GM23338 (cell line): ENCODE measurements around the gene HNF1A. TPM values are rescaled to one million over a fixed set of nuclear protein-coding genes. Genes with fewer than 3 reads are reported as not detected.

Experiments used
- ATAC-seq: fragments of 200-7000 bp; cut with Tn5 transposase; 3 replicates; pipeline ENCODE4 v1.9.1; 2020
- DNase-seq: peaks from one replicate; pipeline ENCODE4 v3.0.0-alpha.2; 2015; ENCODE audit warnings: low spot score
- H2AFZ ChIP-seq: fragments of 200-600 bp; sonication (generic); 2 replicates; pipeline ENCODE4 v1.8.0; 2016; ENCODE audit warnings: antibody characterized with exemption, mild to moderate bottlenecking, moderate library complexity
- H3F3A ChIP-seq: fragments of 200-600 bp; sonication (generic); replicated peaks from 2 replicates; pipeline ENCODE4 v1.8.0; 2017; ENCODE audit warnings: antibody characterized with exemption, mixed run types, low read depth
- H3K27ac ChIP-seq: fragments of 200-600 bp; sonication (generic); 2 replicates; pipeline ENCODE4 v1.6.1; 2016; ENCODE audit warnings: low read depth
- H3K27me3 ChIP-seq: fragments of 200-600 bp; sonication (generic); 2 replicates; pipeline ENCODE4 v1.8.0; 2016; ENCODE audit warnings: mild to moderate bottlenecking, mixed run types, moderate library complexity; ENCODE audit not compliant: insufficient read depth
- H3K36me3 ChIP-seq: fragments of 200-600 bp; sonication (generic); 2 replicates; pipeline ENCODE4 v1.8.0; 2016; ENCODE audit warnings: mild to moderate bottlenecking; ENCODE audit not compliant: insufficient read depth
- H3K4me1 ChIP-seq: fragments of 200-600 bp; sonication (generic); 2 replicates; pipeline ENCODE4 v1.8.0; 2016; ENCODE audit warnings: mild to moderate bottlenecking, moderate library complexity; ENCODE audit not compliant: insufficient read depth
- H3K4me2 ChIP-seq: fragments of 200-600 bp; sonication (generic); 2 replicates; pipeline ENCODE4 v1.7.1; 2017; ENCODE audit warnings: mixed run types
- H3K4me3 ChIP-seq: fragments of 200-600 bp; sonication (generic); 2 replicates; pipeline ENCODE4 v1.6.1; 2016; ENCODE audit warnings: mixed run types
- H3K79me2 ChIP-seq: fragments of 200-600 bp; sonication (generic); replicated peaks from 2 replicates; pipeline ENCODE4 v1.8.0; 2017; ENCODE audit warnings: mild to moderate bottlenecking; ENCODE audit not compliant: insufficient read depth
- H3K9me2 ChIP-seq: fragments of 200-600 bp; sonication (generic); 2 replicates; pipeline ENCODE4 v1.8.0; 2017; ENCODE audit not compliant: insufficient read depth
- H4K20me1 ChIP-seq: fragments of 200-600 bp; sonication (generic); replicated peaks from 2 replicates; pipeline ENCODE4 v1.8.0; 2017; ENCODE audit warnings: mild to moderate bottlenecking; ENCODE audit not compliant: insufficient read depth
- H3K27ac Mint-ChIP-seq: 2 replicates; pipeline ENCODE4 v1.8.0; 2020; ENCODE audit warnings: inconsistent platforms, mild to moderate bottlenecking, moderate library complexity, mixed read lengths
- H3K27me3 Mint-ChIP-seq: 3 replicates; pipeline ENCODE4 v1.8.0; 2022; ENCODE audit warnings: low read depth, mild to moderate bottlenecking, moderate library complexity, mixed read lengths, inconsistent platforms; ENCODE audit not compliant: insufficient read depth, poor library complexity
- H3K36me3 Mint-ChIP-seq: 3 replicates; pipeline ENCODE4 v1.8.0; 2021; ENCODE audit warnings: low read depth, mild to moderate bottlenecking, inconsistent platforms, moderate library complexity, mixed read lengths
- H3K4me1 Mint-ChIP-seq: 3 replicates; pipeline ENCODE4 v1.8.0; 2020; ENCODE audit warnings: mild to moderate bottlenecking, inconsistent platforms, mixed read lengths
- H3K4me3 Mint-ChIP-seq: 3 replicates; pipeline ENCODE4 v1.8.0; 2021; ENCODE audit warnings: moderate library complexity, mild to moderate bottlenecking, inconsistent platforms, mixed read lengths
- H3K9me3 Mint-ChIP-seq: 3 replicates; pipeline ENCODE4 v1.8.0; 2020; ENCODE audit warnings: moderate library complexity, mild to moderate bottlenecking, inconsistent platforms, mixed read lengths
- CREB1 ChIP-seq: fragments of 250-450 bp; sonication (Bioruptor Pico); IDR thresholded peaks from 2 replicates; pipeline ENCODE4 v1.5.0; 2020; ENCODE audit warnings: low read depth, mild to moderate bottlenecking, moderate library complexity
- EZH2phosphoT487 ChIP-seq: fragments of 200-600 bp; sonication (generic); IDR thresholded peaks from one replicate; pipeline ENCODE4 v1.8.1; 2018; ENCODE audit warnings: antibody characterized with exemption; ENCODE audit not compliant: unreplicated experiment
- JUNB ChIP-seq: IDR thresholded peaks from one replicate; pipeline ENCODE4 v1.6.1; 2016; ENCODE audit warnings: antibody characterized with exemption; ENCODE audit not compliant: unreplicated experiment
- POLR2AphosphoS5 ChIP-seq: IDR thresholded peaks from 2 replicates; pipeline ENCODE4 v1.6.1; 2016; ENCODE audit warnings: antibody characterized with exemption, low read depth
- ZNF114 ChIP-seq: fragments of 250-450 bp; sonication (Bioruptor Pico); IDR thresholded peaks from 2 replicates; pipeline ENCODE4 v1.5.0; 2020; ENCODE audit warnings: mild to moderate bottlenecking, moderate library complexity
- ZNF331 ChIP-seq: fragments of 250-450 bp; sonication (Bioruptor Pico); IDR thresholded peaks from 2 replicates; pipeline ENCODE4 v1.5.0; 2020; ENCODE audit warnings: low read depth, mild to moderate bottlenecking, moderate library complexity
- polyA plus RNA-seq: library from polyadenylated mRNA; unstranded; fragments of >200 nt; fragmentation: Nextera tagmentation; extraction: Ambion mirVana; gene quantifications from 2 replicates; pipeline ENCODE4 v1.2.1, GENCODE V29; 2016
- total RNA-seq: library from RNA; depleted of rRNA; stranded (reverse); fragments of >200 nt; shearing (Covaris generic); gene quantifications from 2 replicates; pipeline ENCODE4 v1.2.3, GENCODE V29; 2014
- TF ChIP-seq, protein P1 (sequence below): fragments of 250-450 bp; sonication (Bioruptor Pico); IDR thresholded peaks from 2 replicates; pipeline ENCODE4 v1.5.0; 2020; ENCODE audit warnings: mild to moderate bottlenecking, moderate library complexity
- TF ChIP-seq, protein P2 (sequence below), 2 experiments: fragments of 200-600 bp in 1 of 2; sonication (generic) in 1 of 2; conservative IDR thresholded peaks; 2 replicates each; pipeline versions ENCODE4 v1.5.1 to v1.6.1; 2016 to 2017; ENCODE audit warnings: antibody characterized with exemption in 2 of 2, low read depth in 2 of 2, mild to moderate bottlenecking in 2 of 2, moderate library complexity in 1 of 2

HNF1A gene
- total and polyA plus RNA-seq, 2 experiments from 2014 or later = 0.11 TPM; not detected in 1

DNA sequence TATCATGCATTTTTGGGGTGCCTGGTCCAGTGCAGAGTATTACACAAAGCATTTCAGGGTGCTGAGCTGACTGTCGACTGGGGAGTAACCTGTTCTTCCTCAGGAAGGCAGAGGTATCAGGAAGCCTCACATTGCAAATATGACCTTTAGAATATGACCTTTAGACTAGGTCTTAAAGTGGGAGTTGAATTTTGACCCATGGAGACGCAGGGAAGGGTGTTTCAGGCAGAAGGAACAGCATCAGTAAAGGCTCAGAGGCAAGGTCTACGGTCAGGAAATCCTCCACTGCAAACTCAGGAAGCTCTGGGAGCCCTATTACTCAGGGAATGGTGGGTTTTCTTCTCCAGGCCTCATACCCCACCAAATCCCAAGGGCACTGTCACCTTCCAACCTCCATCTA is 11.3 kb downstream of the HNF1A start (continued):
- TF ChIP-seq, protein P1, sequence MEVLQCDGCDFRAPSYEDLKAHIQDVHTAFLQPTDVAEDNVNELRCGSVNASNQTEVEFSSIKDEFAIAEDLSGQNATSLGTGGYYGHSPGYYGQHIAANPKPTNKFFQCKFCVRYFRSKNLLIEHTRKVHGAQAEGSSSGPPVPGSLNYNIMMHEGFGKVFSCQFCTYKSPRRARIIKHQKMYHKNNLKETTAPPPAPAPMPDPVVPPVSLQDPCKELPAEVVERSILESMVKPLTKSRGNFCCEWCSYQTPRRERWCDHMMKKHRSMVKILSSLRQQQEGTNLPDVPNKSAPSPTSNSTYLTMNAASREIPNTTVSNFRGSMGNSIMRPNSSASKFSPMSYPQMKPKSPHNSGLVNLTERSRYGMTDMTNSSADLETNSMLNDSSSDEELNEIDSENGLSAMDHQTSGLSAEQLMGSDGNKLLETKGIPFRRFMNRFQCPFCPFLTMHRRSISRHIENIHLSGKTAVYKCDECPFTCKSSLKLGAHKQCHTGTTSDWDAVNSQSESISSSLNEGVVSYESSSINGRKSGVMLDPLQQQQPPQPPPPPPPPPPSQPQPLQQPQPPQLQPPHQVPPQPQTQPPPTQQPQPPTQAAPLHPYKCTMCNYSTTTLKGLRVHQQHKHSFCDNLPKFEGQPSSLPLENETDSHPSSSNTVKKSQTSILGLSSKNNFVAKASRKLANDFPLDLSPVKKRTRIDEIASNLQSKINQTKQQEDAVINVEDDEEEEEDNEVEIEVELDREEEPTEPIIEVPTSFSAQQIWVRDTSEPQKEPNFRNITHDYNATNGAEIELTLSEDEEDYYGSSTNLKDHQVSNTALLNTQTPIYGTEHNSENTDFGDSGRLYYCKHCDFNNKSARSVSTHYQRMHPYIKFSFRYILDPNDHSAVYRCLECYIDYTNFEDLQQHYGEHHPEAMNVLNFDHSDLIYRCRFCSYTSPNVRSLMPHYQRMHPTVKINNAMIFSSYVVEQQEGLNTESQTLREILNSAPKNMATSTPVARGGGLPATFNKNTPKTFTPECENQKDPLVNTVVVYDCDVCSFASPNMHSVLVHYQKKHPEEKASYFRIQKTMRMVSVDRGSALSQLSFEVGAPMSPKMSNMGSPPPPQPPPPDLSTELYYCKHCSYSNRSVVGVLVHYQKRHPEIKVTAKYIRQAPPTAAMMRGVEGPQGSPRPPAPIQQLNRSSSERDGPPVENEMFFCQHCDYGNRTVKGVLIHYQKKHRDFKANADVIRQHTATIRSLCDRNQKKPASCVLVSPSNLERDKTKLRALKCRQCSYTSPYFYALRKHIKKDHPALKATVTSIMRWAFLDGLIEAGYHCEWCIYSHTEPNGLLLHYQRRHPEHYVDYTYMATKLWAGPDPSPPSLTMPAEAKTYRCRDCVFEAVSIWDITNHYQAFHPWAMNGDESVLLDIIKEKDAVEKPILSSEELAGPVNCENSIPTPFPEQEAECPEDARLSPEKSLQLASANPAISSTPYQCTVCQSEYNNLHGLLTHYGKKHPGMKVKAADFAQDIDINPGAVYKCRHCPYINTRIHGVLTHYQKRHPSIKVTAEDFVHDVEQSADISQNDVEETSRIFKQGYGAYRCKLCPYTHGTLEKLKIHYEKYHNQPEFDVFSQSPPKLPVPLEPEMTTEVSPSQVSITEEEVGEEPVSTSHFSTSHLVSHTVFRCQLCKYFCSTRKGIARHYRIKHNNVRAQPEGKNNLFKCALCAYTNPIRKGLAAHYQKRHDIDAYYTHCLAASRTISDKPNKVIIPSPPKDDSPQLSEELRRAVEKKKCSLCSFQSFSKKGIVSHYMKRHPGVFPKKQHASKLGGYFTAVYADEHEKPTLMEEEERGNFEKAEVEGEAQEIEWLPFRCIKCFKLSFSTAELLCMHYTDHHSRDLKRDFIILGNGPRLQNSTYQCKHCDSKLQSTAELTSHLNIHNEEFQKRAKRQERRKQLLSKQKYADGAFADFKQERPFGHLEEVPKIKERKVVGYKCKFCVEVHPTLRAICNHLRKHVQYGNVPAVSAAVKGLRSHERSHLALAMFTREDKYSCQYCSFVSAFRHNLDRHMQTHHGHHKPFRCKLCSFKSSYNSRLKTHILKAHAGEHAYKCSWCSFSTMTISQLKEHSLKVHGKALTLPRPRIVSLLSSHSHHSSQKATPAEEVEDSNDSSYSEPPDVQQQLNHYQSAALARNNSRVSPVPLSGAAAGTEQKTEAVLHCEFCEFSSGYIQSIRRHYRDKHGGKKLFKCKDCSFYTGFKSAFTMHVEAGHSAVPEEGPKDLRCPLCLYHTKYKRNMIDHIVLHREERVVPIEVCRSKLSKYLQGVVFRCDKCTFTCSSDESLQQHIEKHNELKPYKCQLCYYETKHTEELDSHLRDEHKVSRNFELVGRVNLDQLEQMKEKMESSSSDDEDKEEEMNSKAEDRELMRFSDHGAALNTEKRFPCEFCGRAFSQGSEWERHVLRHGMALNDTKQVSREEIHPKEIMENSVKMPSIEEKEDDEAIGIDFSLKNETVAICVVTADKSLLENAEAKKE (CRISPR knock-in tag) = no peak
- TF ChIP-seq CREB1 (CRISPR knock-in tag) (no peak), EZH2phosphoT487 (no peak), ZNF114 (CRISPR knock-in tag) (no peak), POLR2AphosphoS5 (no peak), ZNF331 (CRISPR knock-in tag) (no peak)
- TF ChIP-seq, protein P2, sequence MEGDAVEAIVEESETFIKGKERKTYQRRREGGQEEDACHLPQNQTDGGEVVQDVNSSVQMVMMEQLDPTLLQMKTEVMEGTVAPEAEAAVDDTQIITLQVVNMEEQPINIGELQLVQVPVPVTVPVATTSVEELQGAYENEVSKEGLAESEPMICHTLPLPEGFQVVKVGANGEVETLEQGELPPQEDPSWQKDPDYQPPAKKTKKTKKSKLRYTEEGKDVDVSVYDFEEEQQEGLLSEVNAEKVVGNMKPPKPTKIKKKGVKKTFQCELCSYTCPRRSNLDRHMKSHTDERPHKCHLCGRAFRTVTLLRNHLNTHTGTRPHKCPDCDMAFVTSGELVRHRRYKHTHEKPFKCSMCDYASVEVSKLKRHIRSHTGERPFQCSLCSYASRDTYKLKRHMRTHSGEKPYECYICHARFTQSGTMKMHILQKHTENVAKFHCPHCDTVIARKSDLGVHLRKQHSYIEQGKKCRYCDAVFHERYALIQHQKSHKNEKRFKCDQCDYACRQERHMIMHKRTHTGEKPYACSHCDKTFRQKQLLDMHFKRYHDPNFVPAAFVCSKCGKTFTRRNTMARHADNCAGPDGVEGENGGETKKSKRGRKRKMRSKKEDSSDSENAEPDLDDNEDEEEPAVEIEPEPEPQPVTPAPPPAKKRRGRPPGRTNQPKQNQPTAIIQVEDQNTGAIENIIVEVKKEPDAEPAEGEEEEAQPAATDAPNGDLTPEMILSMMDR (conservative IDR thresholded peaks at IDR 0.05; ENCODE audit: low read depth in 2 of 2) = no peak

DNA sequence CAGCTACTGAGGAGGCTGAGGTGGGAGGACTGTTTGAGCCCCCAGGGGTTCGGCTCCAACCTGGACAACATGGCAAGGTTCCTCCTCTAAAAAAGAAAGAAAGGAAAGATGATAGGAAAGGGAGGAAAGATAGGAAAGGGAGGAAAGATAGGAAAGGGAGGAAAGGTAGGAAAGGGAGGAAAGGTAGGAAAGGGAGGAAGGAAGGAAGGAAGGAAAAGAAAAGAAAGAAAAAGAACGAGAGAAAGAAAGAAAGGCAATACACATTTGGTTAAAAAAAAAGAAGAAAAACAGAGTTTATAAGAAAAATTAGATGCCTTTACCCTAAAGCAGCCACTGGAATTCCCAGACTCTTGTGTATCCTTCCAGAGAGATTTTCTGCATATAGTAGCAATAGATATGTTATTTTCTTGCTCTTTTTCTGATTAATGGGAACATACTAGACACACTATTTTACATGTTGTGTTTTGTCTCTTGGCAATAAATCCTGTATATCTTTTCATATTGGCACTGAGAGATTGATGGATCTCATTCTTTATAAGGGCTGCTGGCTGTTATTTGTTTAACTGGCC is 12.2 kb downstream of the HNF1A start:
- DNase-seq (no peak), ATAC-seq (no peak)
- Histone ChIP-seq H3K4me1 (no peaks in the 10 kb centered on the region), H2AFZ (no peak overlapping the region), H3K4me3 (no peak overlapping the region), H3K4me2 (no peak overlapping the region), H3K27me3 (no peaks in the 10 kb centered on the region), H3K36me3 (no peaks in the 10 kb centered on the region), H3K9me2 (no peaks in the 10 kb centered on the region), H3F3A (no peaks in the 10 kb centered on the region), H3K79me2 (no peaks in the 10 kb centered on the region), H3K27ac (no peak overlapping the region), H4K20me1 (no peaks in the 10 kb centered on the region)
- H3K4me1 Mint-ChIP-seq = no peaks in the 10 kb centered on the region
- H3K27me3 Mint-ChIP-seq = peaks cover 4% of the 10 kb centered on the region
- H3K4me3 Mint-ChIP-seq = no peak overlapping the region
- 0 out of 3 replicates have a peak, but pooled peaks cover 4% of the 10 kb centered on the region for H3K9me3 Mint-ChIP-seq
- no peaks in the 10 kb centered on the region; the same call in 2 of the 3 replicates for H3K36me3 Mint-ChIP-seq
- H3K27ac Mint-ChIP-seq = no peak overlapping the region
- TF ChIP-seq JUNB = no peak
- TF ChIP-seq EZH2phosphoT487 = no peak
- TF ChIP-seq, protein P1 (CRISPR knock-in tag) = no peak
